MM.1S (cell line): Measurements from ENCODE around the gene CTSZ.

Source experiments
- EZH2 ChIP-seq: fragments of 300-600 bp; sonication (generic); optimal IDR thresholded peaks from 2 replicates; pipeline ENCODE3; 2017; ENCODE audit warnings: low read depth, mild to moderate bottlenecking, antibody characterized with exemption, low read length, mixed read lengths
- TF ChIP-seq, protein P1 (sequence below): fragments of 300-600 bp; sonication (generic); IDR thresholded peaks from 2 replicates; pipeline ENCODE4 v1.5.1; 2016; ENCODE audit warnings: antibody characterized with exemption, low read length, mixed read lengths

DNA sequence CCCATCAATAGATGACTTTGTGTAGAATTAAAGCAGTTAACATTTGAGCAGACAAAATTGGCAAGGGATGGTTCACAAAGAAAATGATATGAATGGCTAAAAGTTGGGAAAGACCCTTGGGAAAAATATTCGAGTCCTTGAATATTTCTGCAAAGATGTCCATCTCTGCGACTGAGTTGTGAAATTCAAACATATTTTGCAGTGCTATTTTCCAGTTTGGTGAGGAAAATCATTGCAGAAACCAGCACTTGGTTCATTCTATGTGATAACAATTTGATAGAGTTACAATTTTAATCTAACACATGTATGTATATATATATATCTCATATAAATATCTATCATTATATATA is 41.6 kb upstream of the CTSZ start:
- no peak for TF ChIP-seq EZH2
- TF ChIP-seq, protein P1, sequence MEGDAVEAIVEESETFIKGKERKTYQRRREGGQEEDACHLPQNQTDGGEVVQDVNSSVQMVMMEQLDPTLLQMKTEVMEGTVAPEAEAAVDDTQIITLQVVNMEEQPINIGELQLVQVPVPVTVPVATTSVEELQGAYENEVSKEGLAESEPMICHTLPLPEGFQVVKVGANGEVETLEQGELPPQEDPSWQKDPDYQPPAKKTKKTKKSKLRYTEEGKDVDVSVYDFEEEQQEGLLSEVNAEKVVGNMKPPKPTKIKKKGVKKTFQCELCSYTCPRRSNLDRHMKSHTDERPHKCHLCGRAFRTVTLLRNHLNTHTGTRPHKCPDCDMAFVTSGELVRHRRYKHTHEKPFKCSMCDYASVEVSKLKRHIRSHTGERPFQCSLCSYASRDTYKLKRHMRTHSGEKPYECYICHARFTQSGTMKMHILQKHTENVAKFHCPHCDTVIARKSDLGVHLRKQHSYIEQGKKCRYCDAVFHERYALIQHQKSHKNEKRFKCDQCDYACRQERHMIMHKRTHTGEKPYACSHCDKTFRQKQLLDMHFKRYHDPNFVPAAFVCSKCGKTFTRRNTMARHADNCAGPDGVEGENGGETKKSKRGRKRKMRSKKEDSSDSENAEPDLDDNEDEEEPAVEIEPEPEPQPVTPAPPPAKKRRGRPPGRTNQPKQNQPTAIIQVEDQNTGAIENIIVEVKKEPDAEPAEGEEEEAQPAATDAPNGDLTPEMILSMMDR = no peak
